Erythroblast (primary cell): ENCODE data around the gene INPPL1.

Experiments
- GATA1 ChIP-seq: IDR thresholded peaks from 2 replicates; pipeline ENCODE4 v1.6.1; 2011; ENCODE audit warnings: low read depth, mild to moderate bottlenecking, control low read depth, low read length, moderate library complexity
- POLR2A ChIP-seq: IDR thresholded peaks from 2 replicates; pipeline ENCODE4 v1.6.1; 2011; ENCODE audit warnings: mild to moderate bottlenecking, low read length

- TF ChIP-seq POLR2A (no peak), GATA1 (no peak)
Measured at GRCh38 chr11:72249961-72250360, 25.4 kb downstream of the INPPL1 start.
